Measurements from ENCODE around the gene PLA2G5. TPM values are rescaled to one million over a fixed set of nuclear protein-coding genes. Genes with fewer than 3 reads are reported as not detected.
"Not testable (repeated sequence)": the region's sequence is repeated elsewhere in the genome, so short reads cannot be mapped to it uniquely, and the experiment has no call there.

The PLA2G5 gene
- total RNA-seq, 6 experiments from 2014 or later = not detected

GRCh38 chr1:20058531-20058930 lies 11.5 kb upstream of the PLA2G5 start:
- no peak overlapping the region for H3K4me3 Mint-ChIP-seq
- TF ChIP-seq CTCF (IDR thresholded peaks at IDR 0.05) = no peak
- peaks cover 5% of the 10 kb centered on the region; the same call in 1 of the 2 replicates for H3K36me3 Mint-ChIP-seq (ENCODE audit: low read depth)
- H3K27ac Mint-ChIP-seq = no peak overlapping the region
- peak; percentile 63 for DNase-seq
- H3K27me3 Mint-ChIP-seq (ENCODE audit: insufficient read depth) = peaks cover 11% of the 10 kb centered on the region
- H3K9me3 Mint-ChIP-seq = no peaks in the 10 kb centered on the region
- H3K4me1 Mint-ChIP-seq (ENCODE audit: low read depth) = peaks cover 29% of the 10 kb centered on the region

- H3K36me3 Mint-ChIP-seq (ENCODE audit: low read depth) = peaks cover 5% of the 10 kb centered on the region; the same call in 1 of the 2 replicates
- TF ChIP-seq CTCF (IDR thresholded peaks at IDR 0.05) = no peak
- peaks cover 11% of the 10 kb centered on the region for H3K27me3 Mint-ChIP-seq (ENCODE audit: insufficient read depth)
- H3K27ac Mint-ChIP-seq = no peak overlapping the region
- peaks cover 36% of the 10 kb centered on the region for H3K4me1 Mint-ChIP-seq (ENCODE audit: low read depth)
- no peak for DNase-seq
- no peaks in the 10 kb centered on the region for H3K9me3 Mint-ChIP-seq
- no peak overlapping the region for H3K4me3 Mint-ChIP-seq
These were observed 10.1 kb upstream of the PLA2G5 start for GRCh38 chr1:20059847-20060246.

GRCh38 chr1:20060791-20061190 lies 9.2 kb upstream of the PLA2G5 start:
- DNase-seq; H3K9me3 Mint-ChIP-seq; H3K27ac Mint-ChIP-seq; H3K4me3 Mint-ChIP-seq; H3K36me3 Mint-ChIP-seq (ENCODE audit: low read depth): not testable (repeated sequence)
- H3K27me3 Mint-ChIP-seq (ENCODE audit: insufficient read depth) = peaks cover 11% of the 10 kb centered on the region
- peaks cover 36% of the 10 kb centered on the region for H3K4me1 Mint-ChIP-seq (ENCODE audit: low read depth)

GRCh38 chr1:20061866-20062265 lies 8.1 kb upstream of the PLA2G5 start:
- DNase-seq = no peak
- H3K27me3 Mint-ChIP-seq (ENCODE audit: insufficient read depth) = peaks cover 2% of the 10 kb centered on the region
- peaks cover 36% of the 10 kb centered on the region for H3K4me1 Mint-ChIP-seq (ENCODE audit: low read depth)
- no peak for TF ChIP-seq CTCF (IDR thresholded peaks at IDR 0.05)
- H3K4me3 Mint-ChIP-seq = no peak overlapping the region
- H3K36me3 Mint-ChIP-seq (ENCODE audit: low read depth) = peaks cover 5% of the 10 kb centered on the region; the same call in 1 of the 2 replicates
- H3K27ac Mint-ChIP-seq = no peak overlapping the region
- H3K9me3 Mint-ChIP-seq = no peaks in the 10 kb centered on the region

- no peak for TF ChIP-seq CTCF (IDR thresholded peaks at IDR 0.05)
- no peak overlapping the region for H3K27ac Mint-ChIP-seq
- peak; percentile 85 for DNase-seq
- H3K9me3 Mint-ChIP-seq = no peaks in the 10 kb centered on the region
- H3K27me3 Mint-ChIP-seq (ENCODE audit: insufficient read depth) = peaks cover 6% of the 10 kb centered on the region
- H3K36me3 Mint-ChIP-seq (ENCODE audit: low read depth) = peaks cover 5% of the 10 kb centered on the region; the same call in 1 of the 2 replicates
- H3K4me1 Mint-ChIP-seq (ENCODE audit: low read depth) = peaks cover 24% of the 10 kb centered on the region
- no peak overlapping the region for H3K4me3 Mint-ChIP-seq
These were observed 6.1 kb upstream of the PLA2G5 start for GRCh38 chr1:20063861-20064292.

- H3K27ac Mint-ChIP-seq = no peak overlapping the region
- peaks cover 17% of the 10 kb centered on the region for H3K4me1 Mint-ChIP-seq (ENCODE audit: low read depth)
- no peak for TF ChIP-seq CTCF (IDR thresholded peaks at IDR 0.05)
- H3K27me3 Mint-ChIP-seq (ENCODE audit: insufficient read depth) = peaks cover 26% of the 10 kb centered on the region
- DNase-seq = no peak
- no peaks in the 10 kb centered on the region for H3K36me3 Mint-ChIP-seq (ENCODE audit: low read depth)
- H3K4me3 Mint-ChIP-seq = no peak overlapping the region
- H3K9me3 Mint-ChIP-seq = no peaks in the 10 kb centered on the region
These were observed 1.3 kb upstream of the PLA2G5 start for GRCh38 chr1:20068722-20069121.
